H1 (cell line): ENCODE measurements around the gene SLC2A4. TPM values are rescaled to one million over a fixed set of nuclear protein-coding genes. Genes with fewer than 3 reads are reported as not detected.

Experiments
- CTCF ChIA-PET: fragments of 300-600 bp; sonication (Branson Sonifier 250); formaldehyde crosslinking; loops from one replicate; lab custom pipeline; 2021; ENCODE audit not compliant: partially characterized antibody; lab: Charles Lee
- POLR2A ChIA-PET: fragments of 300-600 bp; sonication (Branson Sonifier 250); formaldehyde crosslinking; loops from one replicate; lab custom pipeline; 2021; ENCODE audit warnings: inconsistent platforms; ENCODE audit not compliant: partially characterized antibody; lab: Charles Lee
- DNase-seq, 2 experiments: peaks; one replicate each; pipeline versions ENCODE4 v3.0.0 to v3.0.0-alpha.2; 2010 to 2022; ENCODE audit warnings: low spot score in 2 of 2, low read depth in 1 of 2, mixed read lengths in 1 of 2
- FAIRE-seq: peaks from 2 replicates; lab custom pipeline; 2011; peaks lifted over from hg19 to GRCh38; lab: Jason Lieb, UNC
- H2AFZ ChIP-seq: 2 replicates; pipeline ENCODE4 v1.8.1; 2012; ENCODE audit warnings: low read length, inconsistent platforms
- H2AK5ac ChIP-seq: 2 replicates; pipeline ENCODE4 v1.6.1; 2013; ENCODE audit warnings: low read depth, low read length
- H2BK120ac ChIP-seq: replicated peaks from 2 replicates; pipeline ENCODE3; 2013; ENCODE audit warnings: low read depth, low read length, inconsistent platforms
- H2BK12ac ChIP-seq: 2 replicates; pipeline ENCODE4 v1.6.1; 2013; ENCODE audit warnings: low read depth, low read length
- H2BK15ac ChIP-seq: 2 replicates; pipeline ENCODE4 v1.6.1; 2013; ENCODE audit warnings: low read length
- H2BK20ac ChIP-seq: 2 replicates; pipeline ENCODE4 v1.6.1; 2013; ENCODE audit warnings: low read length
- H2BK5ac ChIP-seq: 2 replicates; pipeline ENCODE4 v1.6.1; 2013; ENCODE audit warnings: low read depth, low read length
- H3K14ac ChIP-seq: 2 replicates; pipeline ENCODE4 v1.6.1; 2013; ENCODE audit warnings: inconsistent platforms; ENCODE audit not compliant: insufficient read length
- H3K18ac ChIP-seq: 2 replicates; pipeline ENCODE4 v1.6.1; 2013; ENCODE audit warnings: low read length; ENCODE audit errors: extremely low read depth
- H3K23ac ChIP-seq: 2 replicates; pipeline ENCODE4 v1.6.1; 2013; ENCODE audit warnings: inconsistent platforms; ENCODE audit not compliant: insufficient read length
- H3K23me2 ChIP-seq: 2 replicates; pipeline ENCODE4 v1.6.1; 2013; ENCODE audit warnings: low read depth, low read length
- H3K27ac ChIP-seq: 2 replicates; pipeline ENCODE4 v1.6.1; 2011; ENCODE audit warnings: low read depth, low read length, inconsistent platforms
- H3K27me3 ChIP-seq, 4 experiments: replicated peaks in 1 of 4; 1 replicate in 1 of 4; 2 replicates in 3 of 4; pipeline versions ENCODE4 v1.6.1 to v1.8.1; 2011 to 2013; ENCODE audit warnings: low read length in 3 of 4, mild to moderate bottlenecking in 3 of 4, inconsistent platforms in 2 of 4, mixed read lengths in 2 of 4, moderate library complexity in 1 of 4; ENCODE audit not compliant: control insufficient read depth in 3 of 4, insufficient read depth in 3 of 4; ENCODE audit errors: extremely low read depth in 1 of 4
- H3K36me3 ChIP-seq, 4 experiments: 2 replicates each; pipeline versions ENCODE4 v1.6.1 to v1.8.1; 2011 to 2013; ENCODE audit warnings: mild to moderate bottlenecking in 4 of 4, low read length in 3 of 4, moderate library complexity in 2 of 4, control low read depth in 1 of 4, inconsistent platforms in 1 of 4; ENCODE audit not compliant: insufficient read depth in 4 of 4, control insufficient read depth in 2 of 4
- H3K4ac ChIP-seq: replicated peaks from 2 replicates; pipeline ENCODE3; 2013; ENCODE audit warnings: low read length, low read depth, mixed read lengths, inconsistent platforms; ENCODE audit not compliant: insufficient read length
- H3K4me1 ChIP-seq, 4 experiments: replicated peaks in 1 of 4; 1 replicate in 1 of 4; 2 replicates in 3 of 4; pipeline versions ENCODE4 v1.6.1 to v1.8.1; 2011 to 2013; ENCODE audit warnings: low read length in 3 of 4, inconsistent platforms in 2 of 4, mixed read lengths in 1 of 4; ENCODE audit not compliant: insufficient read depth in 4 of 4, control insufficient read depth in 3 of 4
- H3K4me2 ChIP-seq, 2 experiments: 2 replicates each; pipeline versions ENCODE4 v1.6.1 to v1.8.1; 2011 to 2013; ENCODE audit warnings: low read depth in 2 of 2, low read length in 2 of 2, control low read depth in 1 of 2, inconsistent platforms in 1 of 2, mild to moderate bottlenecking in 1 of 2; ENCODE audit not compliant: insufficient read depth in 1 of 2
- H3K4me3 ChIP-seq, 4 experiments: fragments of 200-600, 300-600 bp in 1 of 4; sonication (generic), shearing (Covaris generic), sonication (Bioruptor Twin) in 1 of 4; 2 replicates each; pipeline versions ENCODE4 v1.5.1 to v1.8.1; 2011 to 2016; ENCODE audit warnings: low read length in 4 of 4, low read depth in 3 of 4, control low read depth in 2 of 4, inconsistent platforms in 2 of 4, mild to moderate bottlenecking in 2 of 4, mixed read lengths in 1 of 4, moderate library complexity in 1 of 4; ENCODE audit not compliant: insufficient read depth in 2 of 4; ENCODE audit errors: extremely low read depth in 1 of 4
- H3K56ac ChIP-seq: replicated peaks from 2 replicates; pipeline ENCODE3; 2013; ENCODE audit warnings: low read depth, mild to moderate bottlenecking, mixed read lengths, low read length, inconsistent platforms; ENCODE audit not compliant: insufficient read length
- H3K79me1 ChIP-seq: 2 replicates; pipeline ENCODE4 v1.6.1; 2013; ENCODE audit warnings: low read depth, low read length, control low read depth
- H3K79me2 ChIP-seq, 2 experiments: 2 replicates each; pipeline versions ENCODE4 v1.6.1 to v1.8.1; 2012 to 2013; ENCODE audit warnings: low read length in 2 of 2, mild to moderate bottlenecking in 2 of 2, inconsistent platforms in 1 of 2; ENCODE audit not compliant: insufficient read depth in 2 of 2, control insufficient read depth in 1 of 2
- H3K9ac ChIP-seq, 4 experiments: replicated peaks in 1 of 4; 1 replicate in 1 of 4; 2 replicates in 3 of 4; pipeline versions ENCODE4 v1.6.1 to v1.8.1; 2011 to 2013; ENCODE audit warnings: low read depth in 3 of 4, low read length in 3 of 4, control low read depth in 2 of 4, mild to moderate bottlenecking in 2 of 4, moderate library complexity in 2 of 4, inconsistent platforms in 1 of 4; ENCODE audit errors: extremely low read depth in 1 of 4
- H3K9me3 ChIP-seq, 2 experiments: 2 replicates each; pipeline versions ENCODE4 v1.6.1 to v1.8.1; 2012 to 2013; ENCODE audit warnings: mild to moderate bottlenecking in 2 of 2, moderate library complexity in 2 of 2, control low read depth in 1 of 2, inconsistent platforms in 1 of 2, low read depth in 1 of 2, low read length in 1 of 2, mixed read lengths in 1 of 2; ENCODE audit not compliant: insufficient read depth in 2 of 2
- H4K20me1 ChIP-seq, 2 experiments: replicated peaks in 1 of 2; 2 replicates each; pipeline versions ENCODE3 to v1.8.1; 2011 to 2013; ENCODE audit warnings: inconsistent platforms in 2 of 2, low read length in 2 of 2, mild to moderate bottlenecking in 1 of 2; ENCODE audit not compliant: insufficient read depth in 2 of 2, control insufficient read depth in 1 of 2
- H4K5ac ChIP-seq: 2 replicates; pipeline ENCODE4 v1.6.1; 2013; ENCODE audit warnings: low read length, low read depth, mixed read lengths, inconsistent platforms; ENCODE audit not compliant: insufficient read length
- H4K8ac ChIP-seq: 2 replicates; pipeline ENCODE4 v1.8.0; 2013; ENCODE audit warnings: mild to moderate bottlenecking, moderate library complexity, low read length, inconsistent platforms; ENCODE audit not compliant: insufficient read depth; ENCODE audit errors: extremely low read depth
- H4K91ac ChIP-seq: replicated peaks from 2 replicates; pipeline ENCODE3; 2013; ENCODE audit warnings: low read length, mixed read lengths, inconsistent platforms; ENCODE audit not compliant: insufficient read length
- CBX8 ChIP-seq: fragments of 300-800, 300-1000 bp; sonication (generic); IDR thresholded peaks from 2 replicates; pipeline ENCODE4 v1.7.1; 2016; ENCODE audit warnings: low read depth, low read length, borderline replicate concordance
- POLR2A ChIP-seq, 2 experiments: IDR thresholded peaks; 1 replicate in 1 of 2; 2 replicates in 1 of 2; pipeline ENCODE4 v1.6.1; 2011; ENCODE audit warnings: low read depth in 2 of 2, low read length in 2 of 2, mild to moderate bottlenecking in 2 of 2; ENCODE audit errors: control extremely low read depth in 1 of 2
- POLR2AphosphoS5 ChIP-seq: IDR thresholded peaks from 2 replicates; pipeline ENCODE4 v1.6.1; 2011; ENCODE audit warnings: low read depth, low read length
- USF2 ChIP-seq: IDR thresholded peaks from 2 replicates; pipeline ENCODE4 v1.6.1; 2011; ENCODE audit warnings: low read length, improper control_type of control experiment
- WGBS, 2 experiments: shearing (Covaris generic) in 1 of 2; methylation state at CpG; one replicate each; pipeline versions ENCODE4 v1.1.6 to v1.1.7; 2013 to 2015; ENCODE audit warnings: low lambda C conversion rate in 2 of 2, mixed read lengths in 2 of 2, inconsistent platforms in 1 of 2, low coverage in 1 of 2, missing lambda C conversion rate in 1 of 2; ENCODE audit not compliant: insufficient replicate concordance in 2 of 2, insufficient coverage in 1 of 2, insufficient read length in 1 of 2; ENCODE audit errors: extremely low coverage in 1 of 2, missing lambda C conversion rate in 1 of 2; 5-methylcytosine and 5-hydroxymethylcytosine counted together
- polyA plus RNA-seq, 7 experiments: library from polyadenylated mRNA; depleted of rRNA in 3 of 7; stranded (reverse) in 5 of 7; unstranded in 2 of 7; fragments of >200 nt in 5 of 7; fragments of 200-250 nt in 2 of 7; gene quantifications; 1 replicate in 5 of 7; 2 replicates in 1 of 7; 4 replicates in 1 of 7; pipeline versions ENCODE4 v1.2.1 to v1.2.3, GENCODE V29; 2011 to 2013; ENCODE audit warnings: missing spikeins in 2 of 7, mixed read lengths in 2 of 7
- total RNA-seq: library from RNA; stranded (reverse); fragmentation: NEBNext Ultra II Directional; extraction: Animal tissue kit (Norgen Biotek cat#: 25700); gene quantifications from 2 replicates; pipeline ENCODE4 v1.2.1, GENCODE V29; 2021

SLC2A4 gene
- total and polyA plus RNA-seq, 2 of the 8 experiments (the other 6 are each of a cell fraction or from before 2014, with no cell fraction given) = 5.7 to 6.9 TPM

GRCh38 chr17:7259555-7259889, 22.0 kb upstream of the SLC2A4 start:
- Histone ChIP-seq H2AK5ac (peak overlapping the region; percentile 65; the same call in 1 of the 2 replicates), H2BK12ac (peak overlapping the region; percentile 75; the same call in 1 of the 2 replicates), H3K9ac (no peak overlapping the region), H3K14ac (no peak overlapping the region), H3K23me2 (peaks cover 13% of the 10 kb centered on the region), H4K91ac (no peak overlapping the region), H3K4ac (no peak overlapping the region), H3K27me3 (no peaks in the 10 kb centered on the region), H3K79me1 (peaks cover 9% of the 10 kb centered on the region), H4K20me1 (peaks cover 6 to 12% of the 10 kb centered on the region in 2 experiments), H4K8ac (no peak overlapping the region), H3K9me3 (no peaks in the 10 kb centered on the region), H2BK120ac (no peak overlapping the region), H4K5ac (no peak overlapping the region), H3K4me2 (peak overlapping the region in 1 of 2 experiments; percentile 91; a peak in 1 of 4 replicates), H3K4me3 (no peak overlapping the region), H3K23ac (no peak overlapping the region), H2BK15ac (no peak overlapping the region), H3K27ac (no peak overlapping the region), H2BK20ac (no peak overlapping the region), H3K36me3 (peaks cover 2 to 36% (median 17%) of the 10 kb centered on the region in 4 experiments), H3K56ac (no peak overlapping the region), H3K79me2 (peaks cover 0 to 31% of the 10 kb centered on the region in 2 experiments; a peak in 2 of 4 replicates), H2BK5ac (no peak overlapping the region; the same call in 1 of the 2 replicates), H2AFZ (no peak overlapping the region), H3K4me1 (peaks cover 4 to 13% (median 6%) of the 10 kb centered on the region in 4 experiments; a peak in 6 of 7 replicates), H3K18ac (no peak overlapping the region)
- DNase-seq (no peak), FAIRE-seq (no peak)
- CTCF ChIA-PET = interaction anchor here (1.0 to 1.3 kb wide), 2 partner anchors 21 to 54 kb away, joined by 4 to 5 read pairs; no protein-coding TSS in a partner anchor
- POLR2A ChIA-PET = interaction anchor here (0.6 to 13.7 kb wide), 17 partner anchors 8 to 774 kb away, joined by 3 to 161 read pairs (median 8); partner anchors contain the start of genes ACADVL, ACAP1, CTDNEP1 and DLG4
- peak in 1 of 2 experiments; percentile 68; a peak in 1 of 3 replicates for TF ChIP-seq POLR2A (IDR thresholded peaks at IDR 0.05; ENCODE audit: control extremely low read depth in 1 of 2, low read depth in 2 of 2, low read length in 2 of 2)
- no peak for TF ChIP-seq CBX8
- TF ChIP-seq POLR2AphosphoS5 = 0 out of 2 replicates have a peak, but pooled peaks have one; percentile 13
- no peak for TF ChIP-seq USF2
- WGBS, 2 experiments = 97% methylated on average over 6 of the region's 6 CpGs; no CpG with 5 or more reads in 1 of the 2 experiments
